H1 (cell line): Measurements from ENCODE around the gene TVP23A. TPM values are rescaled to one million over a fixed set of nuclear protein-coding genes. Genes with fewer than 3 reads are reported as not detected.

Experiments
- ATF2 ChIP-seq: IDR thresholded peaks from 2 replicates; pipeline ENCODE4 v1.6.1; 2012; ENCODE audit warnings: low read length, inconsistent platforms
- ATF3 ChIP-seq: IDR thresholded peaks from 2 replicates; pipeline ENCODE4 v1.6.1; 2011; ENCODE audit warnings: low read depth, mild to moderate bottlenecking, low read length; ENCODE audit not compliant: insufficient read depth
- CBX8 ChIP-seq: fragments of 300-800, 300-1000 bp; sonication (generic); IDR thresholded peaks from 2 replicates; pipeline ENCODE4 v1.7.1; 2016; ENCODE audit warnings: low read depth, low read length, borderline replicate concordance
- CEBPB ChIP-seq: IDR thresholded peaks from 2 replicates; pipeline ENCODE4 v1.6.1; 2012; ENCODE audit warnings: low read depth, low read length
- EP300 ChIP-seq, 2 experiments: IDR thresholded peaks; 1 replicate in 1 of 2; 2 replicates in 1 of 2; pipeline ENCODE4 v1.6.1; 2011 to 2012; ENCODE audit warnings: low read depth in 2 of 2, low read length in 2 of 2, mild to moderate bottlenecking in 2 of 2, borderline replicate concordance in 1 of 2, inconsistent platforms in 1 of 2, moderate library complexity in 1 of 2
- RAD21 ChIP-seq, 2 experiments: IDR thresholded peaks in 1 of 2; conservative IDR thresholded peaks in 1 of 2; 2 replicates each; pipeline ENCODE4 v1.6.1; 2011; ENCODE audit warnings: low read depth in 2 of 2, low read length in 2 of 2, improper control_type of control experiment in 1 of 2, inconsistent platforms in 1 of 2, mild to moderate bottlenecking in 1 of 2, moderate library complexity in 1 of 2
- RXRA ChIP-seq: IDR thresholded peaks from 2 replicates; pipeline ENCODE4 v1.6.1; 2011; ENCODE audit warnings: low read depth, mild to moderate bottlenecking, low read length, moderate library complexity; ENCODE audit not compliant: insufficient read depth
- polyA plus RNA-seq, 7 experiments: library from polyadenylated mRNA; depleted of rRNA in 3 of 7; stranded (reverse) in 5 of 7; unstranded in 2 of 7; fragments of >200 nt in 5 of 7; fragments of 200-250 nt in 2 of 7; gene quantifications; 1 replicate in 5 of 7; 2 replicates in 1 of 7; 4 replicates in 1 of 7; pipeline versions ENCODE4 v1.2.1 to v1.2.3, GENCODE V29; 2011 to 2013; ENCODE audit warnings: missing spikeins in 2 of 7, mixed read lengths in 2 of 7
- total RNA-seq: library from RNA; stranded (reverse); fragmentation: NEBNext Ultra II Directional; extraction: Animal tissue kit (Norgen Biotek cat#: 25700); gene quantifications from 2 replicates; pipeline ENCODE4 v1.2.1, GENCODE V29; 2021

Gene TVP23A
- total and polyA plus RNA-seq, 2 of the 8 experiments (the other 6 are each of a cell fraction or from before 2014, with no cell fraction given), result 2.2 to 3.1 TPM

- no peak for TF ChIP-seq ATF2
- TF ChIP-seq RXRA, result no peak
- TF ChIP-seq CBX8, result no peak
- TF ChIP-seq RAD21 (IDR thresholded peaks at IDR 0.05 in 1 of 2, conservative IDR thresholded peaks at IDR 0.05 in 1 of 2; ENCODE audit: low read depth in 2 of 2, low read length in 2 of 2), result no peak
- no peak for TF ChIP-seq EP300 (IDR thresholded peaks at IDR 0.05; ENCODE audit: borderline replicate concordance in 1 of 2, low read depth in 2 of 2, low read length in 2 of 2)
- no peak for TF ChIP-seq ATF3
- no peak for TF ChIP-seq CEBPB
Measured at GRCh38 chr16:10750793-10751192, 67.8 kb downstream of the TVP23A start (continued).
